IMR-90 (cell line): ENCODE results near the gene ERG28. TPM values are rescaled to one million over a fixed set of nuclear protein-coding genes. Genes with fewer than 3 reads are reported as not detected.

Source experiments
- ATAC-seq: fragments of 200-7000 bp; cut with Tn5 transposase; 2 replicates; pipeline ENCODE4 v1.9.1; 2020; ENCODE audit warnings: low read depth, mild to moderate bottlenecking, moderate library complexity
- BruUV-seq: library from RNA; stranded (reverse); fragments of 400-500 nt; replicated peaks from 2 replicates; lab custom pipeline; 2021; lab: Mats Ljungman, UMichigan
- CTCF ChIA-PET: fragments of 300-600 bp; formaldehyde crosslinking; extraction: SDS; loops from one replicate; lab custom pipeline; 2021; ENCODE audit warnings: antibody characterized with exemption; lab: Yijun Ruan, JAX
- POLR2A ChIA-PET: fragments of 300-600 bp; sonication (Branson Sonifier 250); formaldehyde crosslinking; loops from one replicate; lab custom pipeline; 2022; ENCODE audit warnings: antibody characterized with exemption; ENCODE audit not compliant: unreplicated experiment; lab: Charles Lee
- DNase-seq: peaks from one replicate; pipeline ENCODE4 v3.0.0; 2013
- H2AFZ ChIP-seq: replicated peaks from 2 replicates; pipeline ENCODE3; 2013; ENCODE audit warnings: low read length, mild to moderate bottlenecking; ENCODE audit not compliant: poor library complexity
- H2AK5ac ChIP-seq: 2 replicates; pipeline ENCODE4 v1.6.1; 2013; ENCODE audit warnings: low read depth, low read length, inconsistent platforms
- H2AK9ac ChIP-seq: replicated peaks from 2 replicates; pipeline ENCODE3; 2013; ENCODE audit warnings: mild to moderate bottlenecking, low read depth, low read length, moderate library complexity; ENCODE audit not compliant: poor library complexity
- H2BK120ac ChIP-seq: 2 replicates; pipeline ENCODE4 v1.6.1; 2013; ENCODE audit warnings: low read depth, low read length, inconsistent platforms
- H2BK15ac ChIP-seq: 3 replicates; pipeline ENCODE4 v1.6.1; 2013; ENCODE audit warnings: low read depth, low read length, inconsistent platforms
- H2BK20ac ChIP-seq: 2 replicates; pipeline ENCODE4 v1.6.1; 2013; ENCODE audit warnings: low read depth, mild to moderate bottlenecking, inconsistent platforms, low read length, moderate library complexity
- H2BK5ac ChIP-seq: 2 replicates; pipeline ENCODE4 v1.6.1; 2013; ENCODE audit warnings: mild to moderate bottlenecking, low read depth, low read length, inconsistent platforms; ENCODE audit not compliant: poor library complexity, severe bottlenecking
- H3K14ac ChIP-seq: replicated peaks from 2 replicates; pipeline ENCODE4 v1.6.1; 2013; ENCODE audit warnings: low read depth, low read length, inconsistent platforms
- H3K18ac ChIP-seq: 2 replicates; pipeline ENCODE4 v1.6.1; 2013; ENCODE audit warnings: low read depth, low read length, control low read depth
- H3K23ac ChIP-seq: 2 replicates; pipeline ENCODE4 v1.6.1; 2013; ENCODE audit warnings: low read depth, low read length, inconsistent platforms
- H3K27ac ChIP-seq: 2 replicates; pipeline ENCODE4 v1.5.1; 2013; ENCODE audit warnings: mild to moderate bottlenecking, control low read depth, low read length; ENCODE audit not compliant: insufficient read depth
- H3K27me3 ChIP-seq: 2 replicates; pipeline ENCODE4 v1.6.1; 2013; ENCODE audit warnings: low read length; ENCODE audit not compliant: control insufficient read depth, insufficient read depth
- H3K36me3 ChIP-seq: 2 replicates; pipeline ENCODE4 v1.6.1; 2013; ENCODE audit warnings: low read length, mixed read lengths; ENCODE audit not compliant: control insufficient read depth, insufficient read depth
- H3K4ac ChIP-seq: 2 replicates; pipeline ENCODE4 v1.6.1; 2013; ENCODE audit warnings: low read depth, low read length, inconsistent platforms
- H3K4me1 ChIP-seq: 2 replicates; pipeline ENCODE4 v1.6.1; 2013; ENCODE audit warnings: low read length, mixed read lengths; ENCODE audit not compliant: control insufficient read depth, insufficient read depth
- H3K4me2 ChIP-seq: 2 replicates; pipeline ENCODE4 v1.6.1; 2013; ENCODE audit warnings: low read depth, mild to moderate bottlenecking, control low read depth, low read length, moderate library complexity
- H3K4me3 ChIP-seq: 2 replicates; pipeline ENCODE4 v1.5.1; 2013; ENCODE audit warnings: low read depth, mild to moderate bottlenecking, control low read depth, low read length, moderate library complexity; ENCODE audit not compliant: insufficient read depth
- H3K56ac ChIP-seq: 2 replicates; pipeline ENCODE4 v1.6.1; 2013; ENCODE audit warnings: low read length, inconsistent platforms; ENCODE audit not compliant: insufficient read depth; ENCODE audit errors: extremely low read depth
- H3K79me1 ChIP-seq, 2 experiments: 2 replicates each; pipeline ENCODE4 v1.6.1; 2013; ENCODE audit warnings: low read length in 2 of 2, inconsistent platforms in 1 of 2, low read depth in 1 of 2
- H3K9ac ChIP-seq: 2 replicates; pipeline ENCODE4 v1.6.1; 2013; ENCODE audit warnings: low read depth, low read length, control low read depth
- H3K9me1 ChIP-seq: 2 replicates; pipeline ENCODE4 v1.6.1; 2013; ENCODE audit warnings: low read length, inconsistent platforms; ENCODE audit not compliant: insufficient read depth
- H3K9me3 ChIP-seq: 2 replicates; pipeline ENCODE4 v1.6.1; 2013; ENCODE audit warnings: low read length; ENCODE audit not compliant: control insufficient read depth, insufficient read depth
- H4K20me1 ChIP-seq: 2 replicates; pipeline ENCODE4 v1.6.1; 2013; ENCODE audit warnings: low read length, inconsistent platforms; ENCODE audit not compliant: insufficient read depth
- H4K5ac ChIP-seq: 2 replicates; pipeline ENCODE4 v1.6.1; 2013; ENCODE audit warnings: mild to moderate bottlenecking, low read depth, low read length, control low read depth
- H4K8ac ChIP-seq, 2 experiments: 2 replicates each; pipeline ENCODE4 v1.6.1; 2013; ENCODE audit warnings: low read depth in 2 of 2, low read length in 2 of 2, control low read depth in 1 of 2, inconsistent platforms in 1 of 2
- H4K91ac ChIP-seq: 2 replicates; pipeline ENCODE4 v1.6.1; 2013; ENCODE audit warnings: low read depth, low read length, inconsistent platforms; ENCODE audit not compliant: insufficient read depth
- BHLHE40 ChIP-seq: fragments of 150-350 bp; IDR thresholded peaks from 2 replicates; pipeline ENCODE4 v1.6.1; 2016; ENCODE audit warnings: mild to moderate bottlenecking, low read depth, low read length
- CEBPB ChIP-seq: IDR thresholded peaks from 2 replicates; pipeline ENCODE4 v1.6.1; 2012; ENCODE audit warnings: low read depth, low read length, improper control_type of control experiment
- CTCF ChIP-seq: conservative IDR thresholded peaks from 2 replicates; pipeline ENCODE4 v1.5.1; 2012; ENCODE audit warnings: mild to moderate bottlenecking, low read depth, low read length, improper control_type of control experiment
- ELK1 ChIP-seq: fragments of 150-350 bp; IDR thresholded peaks from 2 replicates; pipeline ENCODE4 v1.6.1; 2016; ENCODE audit warnings: low read depth, mild to moderate bottlenecking, low read length, moderate library complexity, borderline replicate concordance
- FOS ChIP-seq: fragments of 150-350 bp; IDR thresholded peaks from 2 replicates; pipeline ENCODE4 v1.6.1; 2016; ENCODE audit warnings: low read depth, low read length
- MAFK ChIP-seq: IDR thresholded peaks from 2 replicates; pipeline ENCODE4 v1.6.1; 2012; ENCODE audit warnings: low read depth, low read length, improper control_type of control experiment
- MAZ ChIP-seq: IDR thresholded peaks from 2 replicates; pipeline ENCODE4 v1.6.1; 2012; ENCODE audit warnings: low read depth, mild to moderate bottlenecking, low read length, improper control_type of control experiment, moderate library complexity, borderline replicate concordance
- MXI1 ChIP-seq: IDR thresholded peaks from 2 replicates; pipeline ENCODE4 v1.6.1; 2012; ENCODE audit warnings: low read depth, mild to moderate bottlenecking, low read length, moderate library complexity, borderline replicate concordance
- NFE2L2 ChIP-seq: fragments of 150-350 bp; IDR thresholded peaks from 2 replicates; pipeline ENCODE4 v1.6.1; 2016; ENCODE audit warnings: low read depth, mild to moderate bottlenecking, low read length
- POLR2A ChIP-seq: IDR thresholded peaks from 2 replicates; pipeline ENCODE4 v1.6.1; 2012; ENCODE audit warnings: mild to moderate bottlenecking, low read depth, low read length
- RFX5 ChIP-seq: IDR thresholded peaks from 2 replicates; pipeline ENCODE4 v1.8.0; 2012; ENCODE audit warnings: low read depth, mild to moderate bottlenecking, low read length, moderate library complexity
- SMC3 ChIP-seq: fragments of 150-350 bp; IDR thresholded peaks from 2 replicates; pipeline ENCODE4 v1.6.1; 2016; ENCODE audit warnings: low read depth, mild to moderate bottlenecking, antibody characterized with exemption, low read length, moderate library complexity
- USF2 ChIP-seq: fragments of 150-350 bp; IDR thresholded peaks from 2 replicates; pipeline ENCODE4 v1.6.1; 2017; ENCODE audit warnings: mild to moderate bottlenecking, antibody characterized with exemption, low read length, low read depth
- WGBS, 2 experiments: methylation state at CpG; one replicate each; pipeline versions ENCODE4 v1.1.5 to v1.1.7; 2013; ENCODE audit warnings: missing lambda C conversion rate in 2 of 2; ENCODE audit not compliant: insufficient read length in 1 of 2; ENCODE audit errors: extremely low coverage in 2 of 2; 5-methylcytosine and 5-hydroxymethylcytosine counted together
- dilution Hi-C: fragments of 300-500 bp; cut with HindIII; formaldehyde crosslinking; loops from one replicate; pipeline ENCODE4 v1.14.3; 2018; ENCODE audit warnings: low sequenced_read_pairs; ENCODE audit not compliant: unreplicated experiment
- in situ Hi-C: fragments of 300-500 bp; cut with MboI; formaldehyde crosslinking; loops from 3 replicates; pipeline ENCODE4 v1.14.3; 2019; ENCODE audit warnings: low sequenced_read_pairs, inconsistent platforms, mixed read lengths
- intact Hi-C: fragments of 100-400 bp; cut with micrococcal nuclease; formaldehyde crosslinking; loops from 2 replicates; pipeline ENCODE4 v1.10.0; 2022
- polyA plus RNA-seq, 3 experiments: library from polyadenylated mRNA; depleted of rRNA; stranded (reverse); fragments of >200 nt; gene quantifications; 2 replicates each; pipeline ENCODE4 v1.2.3, GENCODE V29; 2012; ENCODE audit warnings: low replicate concordance in 1 of 3
- total RNA-seq: library from RNA; depleted of rRNA; stranded (reverse); fragments of >200 nt; gene quantifications from 2 replicates; pipeline ENCODE4 v1.2.3, GENCODE V29; 2012

The ERG28 gene
- total and polyA plus RNA-seq, 2 of the 4 experiments (the other 2 are of a cell fraction): 0.90 to 15.4 TPM

GRCh38 chr14:75648066-75648838, 12.4 kb downstream of the ERG28 start:
- Histone ChIP-seq H3K27me3 (no peaks in the 10 kb centered on the region), H2BK15ac (no peak overlapping the region), H4K8ac (peak overlapping the region in 1 of 2 experiments; percentile 5; a peak in 1 of 4 replicates), H2BK5ac (peak overlapping the region; percentile 22), H2AFZ (peak overlapping the region; percentile 39), H3K4ac (peak overlapping the region; percentile 13; the same call in 1 of the 2 replicates), H3K14ac (no peak overlapping the region), H2BK20ac (peak overlapping the region; percentile 40), H3K27ac (peak overlapping the region; percentile 57), H4K91ac (peak overlapping the region; percentile 23; the same call in 1 of the 2 replicates), H3K79me1 (no peaks in the 10 kb centered on the region; a peak in 1 of 4 replicates), H3K4me1 (peaks cover 26% of the 10 kb centered on the region), H3K9ac (no peak overlapping the region), H3K18ac (peak overlapping the region; percentile 10; the same call in 1 of the 2 replicates), H3K36me3 (peaks cover 8% of the 10 kb centered on the region; the same call in 1 of the 2 replicates), H3K9me1 (peaks cover 20% of the 10 kb centered on the region), H3K4me3 (no peak overlapping the region), H3K9me3 (no peaks in the 10 kb centered on the region), H3K56ac (no peak overlapping the region), H3K23ac (no peak overlapping the region; the same call in 1 of the 2 replicates), H2AK9ac (no peak overlapping the region), H2AK5ac (no peak overlapping the region), H4K20me1 (peaks cover 3% of the 10 kb centered on the region; the same call in 1 of the 2 replicates), H2BK120ac (peak overlapping the region; percentile 49), H4K5ac (no peak overlapping the region), H3K4me2 (peak overlapping the region; percentile 14)
- DNase-seq: peak; percentile 99
- intact Hi-C loops: no loop called here
- POLR2A ChIA-PET: interaction anchor here (0.6 kb wide), 1 partner anchor 76 kb away, joined by 3 read pairs; no protein-coding TSS in a partner anchor
- in situ Hi-C loops: no loop called here
- WGBS, 2 experiments: no CpG with 5 or more reads among the region's 9 CpGs
- dilution Hi-C loops: no loop called here
- no TSS peak for BruUV-seq
- CTCF ChIA-PET: interaction anchor here (0.9 to 9.8 kb wide), 2 partner anchors 12 to 70 kb away, joined by 3 to 125 read pairs; partner anchors contain the start of gene FLVCR2
- peak; percentile 86 for ATAC-seq
- peak; percentile 92 for TF ChIP-seq CEBPB
- no peak for TF ChIP-seq MAFK
- TF ChIP-seq FOS: peak; percentile 53
- TF ChIP-seq ELK1: no peak
- TF ChIP-seq MAZ: peak; percentile 80; the same call in 1 of the 2 replicates
- TF ChIP-seq BHLHE40: peak; percentile 60
- TF ChIP-seq POLR2A: no peak; the same call in 1 of the 2 replicates
- no peak for TF ChIP-seq USF2
- no peak for TF ChIP-seq RFX5
- TF ChIP-seq CTCF: no peak
- TF ChIP-seq SMC3: no peak
- TF ChIP-seq MXI1: no peak
- TF ChIP-seq NFE2L2: no peak
